Measurements from ENCODE around the gene CDH13.

Gene CDH13

GRCh38 chr16:83136924-83137323, 510.2 kb downstream of the CDH13 start:
- no peak for DNase-seq

- DNase-seq = no peak
These were observed 510.6 kb downstream of the CDH13 start for GRCh38 chr16:83137326-83137781.

GRCh38 chr16:83137894-83138293, 511.1 kb downstream of the CDH13 start:
- DNase-seq = no peak

- DNase-seq = no peak
These were observed 511.7 kb downstream of the CDH13 start for GRCh38 chr16:83138512-83138911.

GRCh38 chr16:83138976-83139690, 512.4 kb downstream of the CDH13 start:
- no peak for DNase-seq

GRCh38 chr16:83143788-83144187, 517.0 kb downstream of the CDH13 start:
- DNase-seq = peak; percentile 18

GRCh38 chr16:83145297-83145696, 518.5 kb downstream of the CDH13 start:
- no peak for DNase-seq

GRCh38 chr16:83147244-83147643, 520.5 kb downstream of the CDH13 start:
- no peak for DNase-seq

GRCh38 chr16:83158320-83158957, 531.7 kb downstream of the CDH13 start:
- DNase-seq = no peak

- no peak for DNase-seq
These were observed 532.3 kb downstream of the CDH13 start for GRCh38 chr16:83159049-83159448.

- DNase-seq = no peak
These were observed 533.7 kb downstream of the CDH13 start for GRCh38 chr16:83160287-83161020.

GRCh38 chr16:83162791-83163190, 536.0 kb downstream of the CDH13 start:
- no peak for DNase-seq

- DNase-seq = no peak
These were observed 538.0 kb downstream of the CDH13 start for GRCh38 chr16:83164816-83165215.

GRCh38 chr16:83171396-83171795, 544.6 kb downstream of the CDH13 start:
- DNase-seq = no peak

GRCh38 chr16:83174671-83175070, 547.9 kb downstream of the CDH13 start:
- DNase-seq = no peak

GRCh38 chr16:83176802-83177201, 550.0 kb downstream of the CDH13 start:
- no peak for DNase-seq

- no peak for DNase-seq
These were observed 559.1 kb downstream of the CDH13 start for GRCh38 chr16:83185902-83186301.

GRCh38 chr16:83187405-83187804, 560.6 kb downstream of the CDH13 start:
- DNase-seq = no peak

GRCh38 chr16:83196796-83197195, 570.0 kb downstream of the CDH13 start:
- DNase-seq = no peak

- no peak for DNase-seq
These were observed 570.7 kb downstream of the CDH13 start for GRCh38 chr16:83197450-83197849.

- no peak for DNase-seq
These were observed 572.2 kb downstream of the CDH13 start for GRCh38 chr16:83198977-83199376.

- no peak for DNase-seq
These were observed 573.4 kb downstream of the CDH13 start for GRCh38 chr16:83200005-83200779.

GRCh38 chr16:83201748-83202147, 575.0 kb downstream of the CDH13 start:
- no peak for DNase-seq
